GM12872 (cell line): ENCODE measurements around the gene GAB3.
A peak's percentile ranks its signal among the peaks of the same experiment; 100 is the strongest.

Experiments
- CTCF ChIP-seq: IDR thresholded peaks from 3 replicates; pipeline ENCODE4 v1.5.1; 2011; ENCODE audit warnings: low read depth, mild to moderate bottlenecking, low read length, moderate library complexity; ENCODE audit not compliant: insufficient read depth

Gene GAB3

GRCh38 chrX:154762537-154763296 is 11.8 kb upstream of the GAB3 start, which contains the start of gene DKC1:
TSS of gene DKC1 (plus strand) at chrX:154762864. CDS start at chrX:154762966, 102 bp downstream.
- 0 out of 3 replicates have a peak, but pooled peaks have one; percentile 21 for TF ChIP-seq CTCF

- TF ChIP-seq CTCF, result no peak
Measured at GRCh38 chrX:154761977-154762536, 11.2 kb upstream of the GAB3 start.

GRCh38 chrX:154758696-154759095 is 7.8 kb upstream of the GAB3 start:
- no peak for TF ChIP-seq CTCF

GRCh38 chrX:154751669-154752271 is 893 bp upstream of the GAB3 start:
- TF ChIP-seq CTCF, result no peak

- no peak for TF ChIP-seq CTCF
Measured at GRCh38 chrX:154751203-154751668, 359 bp upstream of the GAB3 start.

- TF ChIP-seq CTCF, result no peak
Measured at GRCh38 chrX:154749856-154750255, 1.0 kb downstream of the GAB3 start.

- peak; percentile 59 for TF ChIP-seq CTCF
Measured at GRCh38 chrX:154748712-154749339, 2.1 kb downstream of the GAB3 start.
